Activated naive CD4-positive, alpha-beta T cell treated with anti-CD3 and anti-CD28 coated beads, Interleukin-2, amount 10 ng/mL, durations not matched to agents 7 days and 5 days (primary cell): ENCODE measurements around the gene ZIC2.
"Not testable (repeated sequence)": the region's sequence is repeated elsewhere in the genome, so short reads cannot be mapped to it uniquely, and the experiment has no call there.

Experiments used
- CTCF ChIA-PET: fragments of 350-600 bp; sonication (Branson Sonifier 250); formaldehyde crosslinking; loops from one replicate; lab custom pipeline; 2021; ENCODE audit warnings: antibody characterized with exemption; lab: Charles Lee
- DNase-seq: peaks from one replicate; pipeline ENCODE4 v3.0.0-alpha.2; 2020
- H3K27ac Mint-ChIP-seq: one replicate; pipeline ENCODE4 v1.8.0; 2021; ENCODE audit warnings: mild to moderate bottlenecking, moderate library complexity, mixed read lengths
- H3K27me3 Mint-ChIP-seq: one replicate; pipeline ENCODE4 v1.8.0; 2021; ENCODE audit warnings: mild to moderate bottlenecking, mixed read lengths
- H3K36me3 Mint-ChIP-seq: one replicate; pipeline ENCODE4 v1.8.0; 2021; ENCODE audit warnings: mixed read lengths
- H3K4me1 Mint-ChIP-seq: one replicate; pipeline ENCODE4 v1.8.0; 2021; ENCODE audit warnings: mixed read lengths
- H3K4me3 Mint-ChIP-seq: one replicate; pipeline ENCODE4 v1.8.0; 2021; ENCODE audit warnings: mild to moderate bottlenecking, moderate library complexity, mixed read lengths
- H3K9me3 Mint-ChIP-seq: one replicate; pipeline ENCODE4 v1.8.0; 2021; ENCODE audit warnings: mixed read lengths

Gene ZIC2

DNA sequence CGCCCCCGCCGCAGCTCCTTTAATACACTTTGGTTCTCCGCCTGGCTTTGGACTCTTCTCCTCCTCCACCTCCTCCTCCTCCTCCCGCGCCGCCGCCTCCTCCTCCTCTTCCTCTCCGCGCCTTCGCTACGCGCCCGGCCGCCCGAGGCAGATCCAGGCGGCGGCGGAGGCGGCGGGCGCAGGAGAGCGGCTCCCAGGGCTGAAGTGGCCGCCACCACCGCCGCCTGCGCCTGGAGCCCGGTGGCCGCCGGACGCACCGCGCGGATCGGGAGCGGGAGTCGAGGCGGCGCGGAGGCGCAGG, at the start of gene ZIC2:
Gene ZIC2, plus strand, starts transcription at position 50 of the 301 bp plus-strand sequence. CDS start 281 bp downstream, outside the sequence.
- H3K9me3 Mint-ChIP-seq = peaks cover 5% of the 10 kb centered on the region
- CTCF ChIA-PET = interaction anchor here (1.3 to 2.8 kb wide), 2 partner anchors 251 to 325 kb away, joined by 3 to 7 read pairs; no protein-coding TSS in a partner anchor
- no peak for DNase-seq
- H3K36me3 Mint-ChIP-seq = peaks cover 13% of the 10 kb centered on the region
- peak within 1 kb of the TSS; percentile 86 for H3K27ac Mint-ChIP-seq
- peaks cover 37% of the 10 kb centered on the region for H3K4me1 Mint-ChIP-seq
- peak within 1 kb of the TSS; percentile 50 for H3K4me3 Mint-ChIP-seq
- peaks cover 96% of the 10 kb centered on the region for H3K27me3 Mint-ChIP-seq

DNA sequence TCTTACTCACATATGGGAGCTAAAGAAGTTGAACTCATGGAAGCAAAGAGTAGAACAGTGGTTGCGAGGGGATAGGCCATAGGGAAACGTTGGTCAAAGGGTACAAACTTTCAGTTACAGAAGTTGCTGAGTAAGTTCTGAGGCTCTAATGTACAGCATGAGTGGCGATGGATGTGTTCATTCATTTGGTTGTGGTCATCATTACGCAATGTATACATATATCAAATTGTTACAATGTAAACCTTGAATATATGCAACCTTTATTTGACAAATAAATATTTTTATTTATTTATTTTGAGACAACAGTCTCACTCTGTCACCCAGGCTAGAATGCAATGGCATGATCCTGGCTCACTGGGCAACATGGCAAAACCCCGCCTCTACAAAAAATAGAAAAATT, 48.7 kb upstream of the ZIC2 start:
- no peaks in the 10 kb centered on the region for H3K36me3 Mint-ChIP-seq
- peaks cover 26% of the 10 kb centered on the region for H3K27me3 Mint-ChIP-seq
- peaks cover 6% of the 10 kb centered on the region for H3K4me1 Mint-ChIP-seq
- DNase-seq = no peak
- CTCF ChIA-PET = no interaction called here
- no peaks in the 10 kb centered on the region for H3K9me3 Mint-ChIP-seq
- H3K4me3 Mint-ChIP-seq = no peak overlapping the region
- H3K27ac Mint-ChIP-seq = no peak overlapping the region

DNA sequence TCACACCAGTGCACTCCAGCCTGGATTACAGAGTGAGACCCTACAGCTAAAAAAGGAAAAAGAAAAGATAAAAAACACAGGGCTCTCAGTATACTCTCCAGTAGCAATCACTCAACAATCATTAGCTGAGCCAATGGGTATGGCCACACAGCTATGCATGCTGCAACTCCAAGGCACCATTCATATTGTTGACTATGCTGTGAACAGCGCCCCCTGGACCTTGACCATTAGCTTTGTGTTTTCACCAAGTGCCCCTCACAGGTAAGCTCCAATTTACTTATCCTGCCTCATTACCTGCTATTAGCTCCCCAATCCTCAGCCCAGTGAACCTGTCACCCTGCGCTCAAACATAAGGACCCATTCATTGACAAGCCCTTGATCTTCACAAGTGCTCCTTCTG, 45.8 kb upstream of the ZIC2 start:
- Mint-ChIP-seq H3K27me3 (peaks cover 32% of the 10 kb centered on the region), H3K36me3 (no peaks in the 10 kb centered on the region), H3K9me3 (no peaks in the 10 kb centered on the region), H3K4me3 (no peak overlapping the region), H3K4me1 (no peaks in the 10 kb centered on the region), H3K27ac (no peak overlapping the region)
- CTCF ChIA-PET = interaction anchor here (1.1 to 1.4 kb wide), 3 partner anchors 20 to 36 kb away, joined by 4 to 6 read pairs (median 5); no protein-coding TSS in a partner anchor
- DNase-seq = no peak

DNA sequence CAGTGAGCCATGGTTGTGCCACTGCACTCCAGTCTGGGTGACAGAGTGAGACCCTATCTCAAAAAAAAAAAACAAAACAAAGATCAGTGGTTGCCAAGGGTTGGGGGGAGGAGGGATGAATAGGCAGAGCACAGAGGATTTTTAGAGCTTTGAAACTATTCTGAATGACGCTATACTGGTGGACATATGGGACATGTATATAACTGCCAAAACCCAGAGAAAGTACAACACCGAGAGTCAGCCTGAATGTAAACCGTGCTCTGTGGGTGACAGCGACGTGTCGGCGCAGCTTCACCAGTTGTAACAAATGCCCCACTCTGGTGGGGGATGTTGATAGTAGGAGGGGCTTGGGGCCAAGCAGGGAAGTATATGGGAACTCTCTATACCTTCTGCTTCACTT, 42.9 kb upstream of the ZIC2 start:
- CTCF ChIA-PET = no interaction called here

DNA sequence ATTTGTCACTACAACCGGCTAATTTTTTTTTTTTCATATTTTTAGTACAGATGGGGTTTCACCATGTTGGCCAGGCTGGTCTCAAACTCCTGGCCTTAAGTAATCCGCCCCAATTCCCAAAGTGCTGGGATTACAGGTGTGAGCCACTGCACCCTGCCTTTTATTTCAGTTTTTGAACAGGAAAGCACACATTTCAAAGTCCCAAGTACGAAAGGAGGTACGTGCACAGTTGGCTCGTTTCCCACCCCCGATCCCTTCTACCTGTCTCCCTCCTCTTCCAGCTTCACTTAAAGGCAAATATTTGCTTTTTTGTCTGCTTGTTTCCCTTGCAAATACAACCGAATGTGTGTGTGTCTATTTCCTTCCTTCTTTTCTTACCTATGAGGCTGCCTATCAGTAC, 40.5 kb upstream of the ZIC2 start:
- H3K27ac Mint-ChIP-seq = no peak overlapping the region
- no peak overlapping the region for H3K4me3 Mint-ChIP-seq
- H3K4me1 Mint-ChIP-seq = no peaks in the 10 kb centered on the region
- CTCF ChIA-PET = no interaction called here
- peaks cover 39% of the 10 kb centered on the region for H3K27me3 Mint-ChIP-seq
- H3K36me3 Mint-ChIP-seq = no peaks in the 10 kb centered on the region
- no peaks in the 10 kb centered on the region for H3K9me3 Mint-ChIP-seq
- no peak for DNase-seq

More for the DNA sequence above, 42.9 kb upstream of the ZIC2 start:
- Mint-ChIP-seq H3K4me3 (no peak overlapping the region), H3K4me1 (no peaks in the 10 kb centered on the region), H3K27me3 (peaks cover 30% of the 10 kb centered on the region), H3K9me3 (no peaks in the 10 kb centered on the region), H3K36me3 (no peaks in the 10 kb centered on the region), H3K27ac (no peak overlapping the region)
- DNase-seq = no peak

DNA sequence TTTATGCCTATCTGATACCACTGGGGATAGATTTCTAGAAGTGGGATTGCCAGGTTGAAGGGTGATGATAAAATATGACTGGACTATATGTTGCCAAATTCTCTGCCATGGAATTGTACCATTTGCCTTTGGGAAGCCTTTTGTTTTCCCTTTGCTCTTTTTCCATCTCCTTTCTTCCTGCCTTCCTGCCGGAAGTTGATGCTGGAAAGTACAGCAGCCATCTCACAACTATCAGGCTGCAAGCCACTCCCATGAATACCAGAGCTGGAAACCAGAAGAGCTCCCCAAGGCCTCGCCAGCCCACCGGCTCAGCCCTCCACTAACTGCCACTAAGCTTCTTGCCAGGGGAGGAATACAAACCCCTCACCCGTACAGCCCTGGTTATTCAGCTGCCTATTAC, 39.7 kb upstream of the ZIC2 start:
- Mint-ChIP-seq H3K9me3 (no peaks in the 10 kb centered on the region), H3K4me3 (no peak overlapping the region), H3K27ac (no peak overlapping the region), H3K4me1 (no peaks in the 10 kb centered on the region), H3K27me3 (peaks cover 44% of the 10 kb centered on the region), H3K36me3 (no peaks in the 10 kb centered on the region)
- no peak for DNase-seq
- CTCF ChIA-PET = no interaction called here

DNA sequence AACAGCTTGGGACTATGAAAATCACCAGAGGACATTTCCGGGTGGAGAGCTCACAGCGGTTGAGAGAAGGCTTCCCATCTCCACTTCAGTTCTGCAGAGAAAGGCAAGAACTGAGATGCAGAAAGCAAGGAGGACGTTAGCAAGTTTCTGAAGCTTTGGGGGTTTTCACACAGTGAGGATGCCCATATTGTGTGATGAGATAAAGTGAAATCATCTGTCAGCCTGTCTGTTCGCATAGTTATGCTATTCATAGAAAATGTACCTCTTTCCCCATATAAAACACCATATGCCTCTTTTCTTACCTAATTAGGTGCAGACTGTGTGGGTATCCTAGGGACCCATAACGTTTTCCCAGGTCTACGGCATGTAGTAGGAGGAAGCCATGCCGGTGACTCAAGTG, 37.5 kb upstream of the ZIC2 start:
- Mint-ChIP-seq H3K27me3 (peaks cover 54% of the 10 kb centered on the region), H3K27ac (no peak overlapping the region), H3K4me3 (no peak overlapping the region), H3K9me3 (no peaks in the 10 kb centered on the region), H3K36me3 (no peaks in the 10 kb centered on the region), H3K4me1 (no peaks in the 10 kb centered on the region)
- DNase-seq = no peak
- CTCF ChIA-PET = no interaction called here

DNA sequence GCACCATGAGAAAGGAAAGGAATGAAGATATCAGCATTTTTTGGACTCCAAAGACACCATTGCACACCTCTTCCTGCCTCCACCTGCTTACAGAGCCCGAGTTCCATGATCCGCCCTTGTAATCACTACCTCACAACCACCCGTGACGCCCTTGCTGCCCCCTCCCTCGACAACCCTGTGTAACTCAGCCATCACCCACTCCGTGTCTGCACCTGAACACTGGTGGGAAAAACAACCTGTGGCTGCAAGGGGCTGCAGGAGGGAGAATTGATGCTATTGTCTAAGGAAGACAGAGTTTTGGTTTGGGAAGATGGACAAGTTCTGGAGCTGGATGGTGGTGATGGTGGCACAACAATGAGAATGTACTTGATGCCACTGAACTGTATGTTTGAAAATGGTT, 37.0 kb upstream of the ZIC2 start:
- DNase-seq = no peak
- H3K4me1 Mint-ChIP-seq = no peaks in the 10 kb centered on the region
- no peaks in the 10 kb centered on the region for H3K9me3 Mint-ChIP-seq
- H3K27ac Mint-ChIP-seq = no peak overlapping the region
- CTCF ChIA-PET = no interaction called here
- no peaks in the 10 kb centered on the region for H3K36me3 Mint-ChIP-seq
- peaks cover 59% of the 10 kb centered on the region for H3K27me3 Mint-ChIP-seq
- no peak overlapping the region for H3K4me3 Mint-ChIP-seq

DNA sequence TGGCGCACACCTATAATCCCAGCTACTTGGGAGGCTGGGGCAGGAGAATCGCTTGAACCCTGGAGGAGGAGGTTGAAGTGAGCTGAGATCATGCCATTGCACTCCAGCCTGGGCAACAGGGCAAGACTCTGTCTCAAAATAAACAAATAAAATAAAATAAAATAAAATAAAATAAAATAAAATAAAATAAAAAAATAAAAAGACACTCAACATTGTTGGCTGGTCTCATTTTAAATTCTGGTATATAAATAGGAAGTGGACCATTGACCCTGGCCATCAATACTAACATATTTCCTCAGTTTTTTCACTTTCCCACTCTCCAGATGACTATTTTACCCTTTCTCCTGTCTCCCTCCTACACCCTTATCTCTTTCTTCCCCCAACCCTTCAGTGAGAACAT, 36.1 kb upstream of the ZIC2 start:
- CTCF ChIA-PET = interaction anchor here (0.7 kb wide), 1 partner anchor 289 kb away, joined by 4 read pairs; no protein-coding TSS in a partner anchor
- H3K4me1 Mint-ChIP-seq, DNase-seq, H3K27ac Mint-ChIP-seq, H3K4me3 Mint-ChIP-seq, H3K9me3 Mint-ChIP-seq, H3K36me3 Mint-ChIP-seq: not testable (repeated sequence)
- H3K27me3 Mint-ChIP-seq = peaks cover 65% of the 10 kb centered on the region

DNA sequence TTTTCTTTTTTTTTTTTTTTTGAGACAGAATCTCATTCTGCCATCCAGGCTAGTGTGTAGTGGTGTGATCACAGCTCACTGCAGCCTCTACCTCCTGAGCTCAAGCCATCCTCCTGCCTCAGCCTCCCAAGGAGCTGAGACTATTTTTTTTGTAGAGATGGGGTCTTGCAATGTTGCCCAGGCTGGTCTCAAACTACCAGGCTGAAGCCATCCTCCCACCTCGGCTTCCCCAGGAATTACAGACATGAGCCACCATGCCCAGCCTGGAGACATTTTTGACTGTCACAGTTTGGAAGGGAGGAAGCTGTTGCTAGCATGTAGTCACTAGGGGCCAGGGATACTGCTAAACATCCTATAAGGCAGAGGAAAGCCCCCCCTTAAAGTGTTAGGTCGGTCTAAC, 33.9 kb upstream of the ZIC2 start:
- CTCF ChIA-PET = no interaction called here
- H3K9me3 Mint-ChIP-seq = no peaks in the 10 kb centered on the region
- no peak for DNase-seq
- H3K27ac Mint-ChIP-seq = no peak overlapping the region
- H3K27me3 Mint-ChIP-seq = peaks cover 76% of the 10 kb centered on the region
- no peaks in the 10 kb centered on the region for H3K36me3 Mint-ChIP-seq
- H3K4me1 Mint-ChIP-seq = no peaks in the 10 kb centered on the region
- no peak overlapping the region for H3K4me3 Mint-ChIP-seq

DNA sequence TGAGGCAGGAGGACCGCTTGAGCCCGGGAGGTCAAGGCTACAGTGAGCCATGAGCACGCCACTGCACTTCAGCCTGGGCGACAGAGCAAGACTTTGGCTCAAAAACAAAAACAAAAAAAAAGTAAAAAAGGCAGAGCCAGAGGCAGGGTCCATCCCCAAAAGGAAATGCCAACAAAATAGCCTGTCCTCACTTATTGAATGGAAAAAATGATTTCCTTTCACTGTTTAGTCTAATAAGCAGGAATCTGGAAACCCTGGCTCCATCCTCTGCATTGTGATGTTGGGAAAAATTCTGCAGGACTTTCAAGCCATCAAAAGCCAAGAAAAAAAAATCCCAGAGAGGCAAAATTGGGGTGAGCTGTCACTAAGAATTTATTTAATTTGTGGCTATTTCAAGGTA, 33.2 kb upstream of the ZIC2 start:
- DNase-seq = no peak
- Mint-ChIP-seq H3K4me3 (no peak overlapping the region), H3K27ac (no peak overlapping the region), H3K27me3 (peaks cover 84% of the 10 kb centered on the region), H3K4me1 (no peaks in the 10 kb centered on the region), H3K9me3 (no peaks in the 10 kb centered on the region), H3K36me3 (no peaks in the 10 kb centered on the region)
- CTCF ChIA-PET = no interaction called here

DNA sequence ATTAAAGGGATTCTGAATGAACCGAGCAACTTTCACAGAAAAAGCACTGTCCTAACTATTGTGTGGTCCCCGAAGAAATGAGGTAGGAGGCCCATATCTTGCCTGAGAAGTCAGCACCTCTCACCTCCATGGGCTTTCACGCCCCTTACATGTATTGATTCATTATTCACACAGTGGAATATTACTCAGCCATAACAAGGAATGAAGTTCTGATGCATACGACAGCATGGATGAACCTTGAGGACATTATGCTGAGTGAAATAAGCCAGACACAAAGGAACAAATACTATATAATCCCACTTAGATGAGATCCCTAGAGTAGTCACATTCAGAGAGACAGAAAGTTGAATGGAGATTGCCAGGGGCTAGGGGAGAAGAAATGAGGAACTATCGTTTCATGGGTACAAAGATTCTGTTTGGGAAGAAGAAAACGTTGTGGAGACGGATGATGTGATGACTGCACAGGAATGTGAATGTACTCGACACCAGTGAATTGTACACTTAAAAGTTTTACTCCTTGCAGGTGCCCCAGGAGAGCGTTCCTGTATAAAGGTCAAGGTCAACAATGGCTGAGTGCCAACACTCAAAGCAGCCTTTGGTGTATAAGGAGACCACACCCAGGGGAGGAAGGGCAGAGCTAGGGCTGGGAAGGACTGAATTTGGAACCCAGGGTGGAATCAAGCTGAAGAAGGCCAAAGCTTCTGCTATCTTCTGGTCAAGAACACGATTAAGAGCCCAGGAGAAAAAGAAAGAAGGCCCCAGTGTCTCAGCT, 32.5 kb upstream of the ZIC2 start:
- no peaks in the 10 kb centered on the region for H3K4me1 Mint-ChIP-seq
- CTCF ChIA-PET = no interaction called here
- H3K27me3 Mint-ChIP-seq = peaks cover 88% of the 10 kb centered on the region

DNA sequence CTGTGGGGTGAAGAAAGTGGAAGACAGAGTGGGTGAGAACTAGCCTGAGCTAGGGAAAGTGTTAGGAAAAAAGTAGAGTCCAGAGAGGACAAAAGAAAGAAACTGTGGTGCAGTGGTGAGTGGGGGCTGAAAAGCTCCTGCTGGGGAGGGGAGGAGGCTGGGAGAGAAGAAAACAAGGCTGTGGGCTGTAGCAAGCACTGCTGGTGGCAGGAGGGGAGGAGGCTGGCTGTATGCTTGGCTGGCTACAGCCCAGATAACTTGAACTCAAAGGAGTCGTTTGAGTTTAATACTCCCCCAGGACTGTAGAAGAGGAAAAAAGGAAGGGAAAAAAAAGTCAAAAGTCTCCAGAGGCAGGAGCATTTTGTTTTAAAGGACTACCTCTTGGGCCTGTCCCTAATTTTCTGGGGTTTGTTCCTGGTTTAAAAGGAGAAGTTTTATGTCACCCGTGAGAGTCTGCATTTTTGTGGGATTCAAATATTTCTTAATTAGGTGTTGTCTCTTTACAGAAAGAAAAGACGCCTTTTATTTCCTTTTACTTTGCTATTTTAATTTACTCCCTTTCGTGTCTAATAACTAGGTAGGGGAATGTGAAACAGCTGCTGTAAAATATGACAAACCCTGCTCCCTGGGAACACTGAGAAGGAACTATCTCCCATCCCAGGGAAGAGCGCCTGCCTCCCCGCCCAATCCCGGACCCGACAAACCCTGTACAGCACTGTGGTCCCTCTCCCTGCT, 31.7 kb upstream of the ZIC2 start:
- H3K36me3 Mint-ChIP-seq = no peaks in the 10 kb centered on the region
- no peak for DNase-seq
- H3K4me1 Mint-ChIP-seq = no peaks in the 10 kb centered on the region
- H3K27ac Mint-ChIP-seq = no peak overlapping the region
- CTCF ChIA-PET = no interaction called here
- peaks cover 88% of the 10 kb centered on the region for H3K27me3 Mint-ChIP-seq
- no peaks in the 10 kb centered on the region for H3K9me3 Mint-ChIP-seq
- H3K4me3 Mint-ChIP-seq = no peak overlapping the region

More for the DNA sequence above, 32.5 kb upstream of the ZIC2 start:
- no peak overlapping the region for H3K4me3 Mint-ChIP-seq
- no peaks in the 10 kb centered on the region for H3K36me3 Mint-ChIP-seq
- DNase-seq = no peak
- H3K27ac Mint-ChIP-seq = no peak overlapping the region
- H3K9me3 Mint-ChIP-seq = no peaks in the 10 kb centered on the region

DNA sequence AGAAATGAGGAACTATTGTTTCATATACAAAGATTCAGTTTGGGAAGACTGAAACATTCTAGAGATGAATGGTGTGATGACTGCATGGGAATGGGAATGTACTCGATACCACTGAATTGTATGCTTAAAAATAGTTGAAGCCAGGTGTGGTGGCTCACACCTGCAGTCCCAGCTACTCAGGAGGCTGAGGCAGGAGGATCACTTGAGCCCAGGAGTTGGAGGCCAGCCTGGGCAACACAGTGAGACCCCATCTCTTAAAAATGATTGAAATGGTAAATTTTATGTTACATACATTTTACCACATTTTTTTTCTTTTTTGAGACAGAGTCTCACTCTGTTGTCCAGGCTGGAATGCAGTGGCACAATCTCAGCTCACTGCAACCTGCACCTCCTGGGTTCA, 29.9 kb upstream of the ZIC2 start:
- H3K4me1 Mint-ChIP-seq, DNase-seq, H3K9me3 Mint-ChIP-seq, H3K36me3 Mint-ChIP-seq, H3K27ac Mint-ChIP-seq, H3K4me3 Mint-ChIP-seq: not testable (repeated sequence)
- CTCF ChIA-PET = interaction anchor here (1.1 to 1.4 kb wide), 2 partner anchors 10 to 295 kb away, joined by 4 read pairs; no protein-coding TSS in a partner anchor
- peaks cover 93% of the 10 kb centered on the region for H3K27me3 Mint-ChIP-seq
